GM21360 (cell line): Measurements from ENCODE around the gene GNAQ.

ENCODE experiments used
- ATAC-seq: cut with Tn5 transposase; IDR thresholded peaks from one replicate; pipeline ENCODE4 v1.9.1; 2021; ENCODE audit warnings: mild to moderate bottlenecking, moderate library complexity; ENCODE audit not compliant: unreplicated experiment

GNAQ gene

GRCh38 chr9:78031893-78032729, 500 bp upstream of the GNAQ start:
- ATAC-seq, result no peak

GRCh38 chr9:78030553-78031443, 813 bp downstream of the GNAQ start:
- ATAC-seq, result no peak

- ATAC-seq, result no peak
These were observed 1.4 kb downstream of the GNAQ start for GRCh38 chr9:78030296-78030552.

GRCh38 chr9:78029551-78030295, 1.9 kb downstream of the GNAQ start:
- ATAC-seq, result no peak

GRCh38 chr9:78028926-78029325, 2.7 kb downstream of the GNAQ start:
- ATAC-seq, result no peak

GRCh38 chr9:78026947-78027346, 4.7 kb downstream of the GNAQ start:
- ATAC-seq, result no peak

GRCh38 chr9:78026416-78026815, 5.2 kb downstream of the GNAQ start:
- no peak for ATAC-seq

- ATAC-seq, result no peak
These were observed 6.4 kb downstream of the GNAQ start for GRCh38 chr9:78025186-78025585.

- no peak for ATAC-seq
These were observed 8.4 kb downstream of the GNAQ start for GRCh38 chr9:78023003-78023741.

- ATAC-seq, result no peak
These were observed 9.9 kb downstream of the GNAQ start for GRCh38 chr9:78021697-78022096.

GRCh38 chr9:78017190-78017693, 14.4 kb downstream of the GNAQ start:
- ATAC-seq, result no peak

GRCh38 chr9:78015241-78015640, 16.4 kb downstream of the GNAQ start:
- no peak for ATAC-seq

GRCh38 chr9:78014776-78015175, 16.8 kb downstream of the GNAQ start:
- no peak for ATAC-seq

- ATAC-seq, result no peak
These were observed 17.7 kb downstream of the GNAQ start for GRCh38 chr9:78013934-78014333.

- no peak for ATAC-seq
These were observed 20.6 kb downstream of the GNAQ start for GRCh38 chr9:78011049-78011448.

- no peak for ATAC-seq
These were observed 21.2 kb downstream of the GNAQ start for GRCh38 chr9:78010445-78010844.

GRCh38 chr9:78009186-78009585, 22.4 kb downstream of the GNAQ start:
- ATAC-seq, result no peak

GRCh38 chr9:78006734-78007133, 24.9 kb downstream of the GNAQ start:
- no peak for ATAC-seq

- ATAC-seq, result no peak
These were observed 26.2 kb downstream of the GNAQ start for GRCh38 chr9:78005231-78006002.
